HEK293 (cell line): Measurements from ENCODE around the gene RPL10.

Experiments used
- GLI2 ChIP-seq: fragments of 450-650 bp; formaldehyde crosslinking; IDR thresholded peaks from 2 replicates; pipeline ENCODE4; 2017; ENCODE audit warnings: missing biosample characterization, missing genetic modification characterization, low read depth, borderline replicate concordance
- GLIS1 ChIP-seq: fragments of 450-650 bp; formaldehyde crosslinking; IDR thresholded peaks from 2 replicates; pipeline ENCODE4 v1.5.1; 2016; ENCODE audit warnings: missing biosample characterization, missing genetic modification characterization
- GLIS2 ChIP-seq: fragments of 450-650 bp; formaldehyde crosslinking; IDR thresholded peaks from 2 replicates; pipeline ENCODE4 v1.5.1; 2016; ENCODE audit warnings: missing biosample characterization, missing genetic modification characterization
- HOXC10 ChIP-seq: sonication (generic); formaldehyde crosslinking; IDR thresholded peaks from 2 replicates; pipeline ENCODE4 v1.8.1; 2023; ENCODE audit warnings: mild to moderate bottlenecking, missing genetic modification reagents
- IKZF3 ChIP-seq: fragments of 450-650 bp; IDR thresholded peaks from 2 replicates; pipeline ENCODE4 v1.5.0; 2018; ENCODE audit warnings: missing biosample characterization, mild to moderate bottlenecking, missing genetic modification characterization, moderate library complexity
- MEIS1 ChIP-seq: sonication (generic); formaldehyde crosslinking; IDR thresholded peaks from 2 replicates; pipeline ENCODE4 v1.8.1; 2022; ENCODE audit warnings: missing genetic modification reagents, mild to moderate bottlenecking, borderline replicate concordance
- PRDM10 ChIP-seq: fragments of 450-650 bp; formaldehyde crosslinking; IDR thresholded peaks from 2 replicates; pipeline ENCODE4 v1.5.1; 2016; ENCODE audit warnings: missing biosample characterization, missing genetic modification characterization
- ZBTB8A ChIP-seq: fragments of 450-650 bp; formaldehyde crosslinking; IDR thresholded peaks from 2 replicates; pipeline ENCODE4 v1.5.1; 2016; ENCODE audit warnings: missing biosample characterization, missing genetic modification characterization
- ZEB2 ChIP-seq: fragments of 450-650 bp; formaldehyde crosslinking; IDR thresholded peaks from 2 replicates; pipeline ENCODE4 v1.5.1; 2016; ENCODE audit warnings: missing biosample characterization, missing genetic modification characterization
- ZFHX2 ChIP-seq: fragments of 450-650 bp; formaldehyde crosslinking; conservative IDR thresholded peaks from 2 replicates; pipeline ENCODE4 v1.5.1; 2016; ENCODE audit warnings: missing biosample characterization, missing genetic modification characterization
- ZNF16 ChIP-seq: fragments of 450-650 bp; formaldehyde crosslinking; IDR thresholded peaks from 2 replicates; pipeline ENCODE4 v1.5.1; 2016; ENCODE audit warnings: low read depth, missing biosample characterization, missing genetic modification characterization
- ZNF202 ChIP-seq: fragments of 450-650 bp; formaldehyde crosslinking; IDR thresholded peaks from 2 replicates; pipeline ENCODE4 v1.5.1; 2016; ENCODE audit warnings: missing biosample characterization, missing genetic modification characterization, borderline replicate concordance
- ZNF274 ChIP-seq, 2 experiments: fragments of 200-500 bp in 1 of 2; fragments of 450-650 bp in 1 of 2; sonication (Bioruptor generic) in 1 of 2; formaldehyde crosslinking in 1 of 2; IDR thresholded peaks; 2 replicates each; pipeline versions ENCODE4 v1.5.1 to v1.6.1; 2014 to 2016; ENCODE audit warnings: borderline replicate concordance in 1 of 2, inconsistent platforms in 1 of 2, low read length in 1 of 2, missing biosample characterization in 1 of 2, missing genetic modification characterization in 1 of 2
- ZNF280C ChIP-seq: fragments of 450-650 bp; formaldehyde crosslinking; IDR thresholded peaks from 2 replicates; pipeline ENCODE4 v1.5.1; 2016; ENCODE audit warnings: missing biosample characterization, missing genetic modification characterization
- ZNF513 ChIP-seq: fragments of 450-650 bp; IDR thresholded peaks from 2 replicates; pipeline ENCODE4 v1.5.1; 2018; ENCODE audit warnings: missing biosample characterization, missing genetic modification characterization
- ZNF530 ChIP-seq: fragments of 450-650 bp; formaldehyde crosslinking; IDR thresholded peaks from 2 replicates; pipeline ENCODE4 v1.5.1; 2016; ENCODE audit warnings: low read depth, missing biosample characterization, missing genetic modification characterization
- ZNF596 ChIP-seq: fragments of 450-650 bp; IDR thresholded peaks from 2 replicates; pipeline ENCODE4 v1.5.0; 2018; ENCODE audit warnings: missing biosample characterization, mild to moderate bottlenecking, missing genetic modification characterization, moderate library complexity
- ZNF610 ChIP-seq: fragments of 450-650 bp; formaldehyde crosslinking; IDR thresholded peaks from 2 replicates; pipeline ENCODE4 v1.5.1; 2016; ENCODE audit warnings: missing biosample characterization, missing genetic modification characterization, borderline replicate concordance
- ZNF623 ChIP-seq: fragments of 450-650 bp; formaldehyde crosslinking; IDR thresholded peaks from 2 replicates; pipeline ENCODE4 v1.5.1; 2016; ENCODE audit warnings: missing biosample characterization, missing genetic modification characterization
- ZNF692 ChIP-seq: fragments of 450-650 bp; formaldehyde crosslinking; IDR thresholded peaks from 2 replicates; pipeline ENCODE4 v1.5.1; 2016; ENCODE audit warnings: missing biosample characterization, missing genetic modification characterization
- ZNF707 ChIP-seq: fragments of 450-650 bp; formaldehyde crosslinking; IDR thresholded peaks from 2 replicates; pipeline ENCODE4 v1.5.1; 2016; ENCODE audit warnings: missing biosample characterization, missing genetic modification characterization
- ZNF747 ChIP-seq: fragments of 450-650 bp; formaldehyde crosslinking; IDR thresholded peaks from 2 replicates; pipeline ENCODE4 v1.5.1; 2016; ENCODE audit warnings: missing biosample characterization, missing genetic modification characterization
- ZNF76 ChIP-seq: fragments of 450-650 bp; formaldehyde crosslinking; IDR thresholded peaks from 2 replicates; pipeline ENCODE4; 2016; ENCODE audit warnings: low read depth, missing biosample characterization, missing genetic modification characterization, borderline replicate concordance
- ZNF768 ChIP-seq: fragments of 450-650 bp; formaldehyde crosslinking; IDR thresholded peaks from 2 replicates; pipeline ENCODE4 v1.5.1; 2018; ENCODE audit warnings: missing biosample characterization, mild to moderate bottlenecking, missing genetic modification characterization
- ZNF792 ChIP-seq: fragments of 450-650 bp; formaldehyde crosslinking; IDR thresholded peaks from 2 replicates; pipeline ENCODE4 v1.5.1; 2016; ENCODE audit warnings: missing biosample characterization, missing genetic modification characterization
- ZNF837 ChIP-seq: fragments of 450-650 bp; formaldehyde crosslinking; IDR thresholded peaks from 2 replicates; pipeline ENCODE4 v1.5.1; 2016; ENCODE audit warnings: missing biosample characterization, missing genetic modification characterization

RPL10 gene

GRCh38 chrX:154371017-154371788, 27.0 kb upstream of the RPL10 start (continued):
- TF ChIP-seq PRDM10 (tag by site-specific recombination) = 0 out of 2 replicates have a peak, but pooled peaks have one; percentile 34
- peak; percentile 90 for TF ChIP-seq ZBTB8A (tag by site-specific recombination)
- TF ChIP-seq ZNF837 (tag by site-specific recombination) = peak; percentile 60; the same call in 1 of the 2 replicates
- TF ChIP-seq ZNF768 (tag by site-specific recombination) = no peak
- TF ChIP-seq ZNF692 (tag by site-specific recombination) = peak; percentile 94
- TF ChIP-seq ZNF274 (IDR thresholded peaks at IDR 0.05; ENCODE audit: low read length) = no peak
- no peak for TF ChIP-seq ZNF274 (tag by site-specific recombination; IDR thresholded peaks at IDR 0.05; ENCODE audit: borderline replicate concordance)
- TF ChIP-seq ZNF76 (tag by site-specific recombination) = peak; percentile 30; the same call in 1 of the 2 replicates
- TF ChIP-seq ZNF513 (tag by site-specific recombination) = peak; percentile 28; the same call in 1 of the 2 replicates
- no peak for TF ChIP-seq IKZF3 (tag by site-specific recombination)
- no peak for TF ChIP-seq HOXC10 (CRISPR knock-in tag)
- no peak; the same call in 1 of the 2 replicates for TF ChIP-seq ZFHX2 (tag by site-specific recombination)
- TF ChIP-seq ZNF707 (tag by site-specific recombination) = no peak
- TF ChIP-seq ZNF747 = 0 out of 2 replicates have a peak, but pooled peaks have one; percentile 58
- TF ChIP-seq ZNF792 (tag by site-specific recombination) = no peak
- TF ChIP-seq ZNF16 (tag by site-specific recombination) = no peak
- TF ChIP-seq MEIS1 (CRISPR knock-in tag) = no peak
- no peak for TF ChIP-seq ZNF202 (tag by site-specific recombination)
- no peak for TF ChIP-seq ZNF596
- no peak for TF ChIP-seq ZNF610
- no peak for TF ChIP-seq ZNF280C
- TF ChIP-seq GLIS2 = peak; percentile 91
- TF ChIP-seq ZNF623 = no peak
- TF ChIP-seq GLIS1 (tag by site-specific recombination) = no peak
- no peak for TF ChIP-seq ZNF530
- peak; percentile 78; the same call in 1 of the 2 replicates for TF ChIP-seq ZEB2 (tag by site-specific recombination)
- no peak for TF ChIP-seq GLI2 (tag by site-specific recombination)
